ELF-1 (cell line): ENCODE measurements around the gene UBE2R2.

ENCODE experiments used
- DNase-seq: peaks from one replicate; pipeline ENCODE4 v3.0.0-alpha.2; 2016; ENCODE audit warnings: low read depth, low spot score

The UBE2R2 gene

DNA sequence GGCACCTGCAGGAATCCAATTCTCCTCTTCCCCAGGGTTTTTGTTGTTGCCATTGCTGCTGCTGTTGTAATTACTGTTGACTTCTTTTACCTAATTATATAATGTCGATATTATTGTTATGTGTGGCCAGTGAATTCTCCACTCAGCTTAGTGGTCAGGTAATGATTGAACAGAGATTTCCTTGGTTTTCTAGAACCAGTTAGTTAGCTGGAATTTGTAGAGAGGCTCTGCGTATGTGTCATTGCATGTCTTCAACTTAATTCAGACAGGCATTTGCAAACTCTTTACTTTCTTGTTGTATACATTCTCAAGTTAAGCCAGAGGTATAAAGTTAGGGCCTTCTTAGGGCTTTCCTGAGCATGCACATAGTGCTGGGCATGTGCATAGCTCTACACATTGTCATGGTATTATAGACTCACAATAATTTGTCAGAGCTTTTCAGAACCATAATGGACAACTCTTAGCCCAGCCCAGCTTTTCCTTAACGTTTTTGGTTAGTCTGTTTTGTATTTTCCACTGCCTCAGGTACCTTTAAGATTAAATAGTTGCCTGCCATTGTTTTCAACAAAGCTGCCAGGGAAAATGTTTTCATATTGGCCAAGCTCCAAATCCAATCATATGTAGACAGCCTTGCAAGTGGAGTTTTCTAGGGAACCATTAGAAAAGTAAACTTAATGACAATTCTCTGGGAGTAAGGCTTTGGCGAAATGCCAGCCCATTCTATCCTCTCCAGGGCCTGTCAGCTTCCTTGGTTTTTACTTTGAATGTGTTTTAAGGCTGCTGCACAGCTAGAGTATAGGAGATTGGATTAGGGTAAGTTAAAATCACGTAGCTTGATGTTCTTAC is 68.1 kb downstream of the UBE2R2 start:
- DNase-seq = no peak

DNA sequence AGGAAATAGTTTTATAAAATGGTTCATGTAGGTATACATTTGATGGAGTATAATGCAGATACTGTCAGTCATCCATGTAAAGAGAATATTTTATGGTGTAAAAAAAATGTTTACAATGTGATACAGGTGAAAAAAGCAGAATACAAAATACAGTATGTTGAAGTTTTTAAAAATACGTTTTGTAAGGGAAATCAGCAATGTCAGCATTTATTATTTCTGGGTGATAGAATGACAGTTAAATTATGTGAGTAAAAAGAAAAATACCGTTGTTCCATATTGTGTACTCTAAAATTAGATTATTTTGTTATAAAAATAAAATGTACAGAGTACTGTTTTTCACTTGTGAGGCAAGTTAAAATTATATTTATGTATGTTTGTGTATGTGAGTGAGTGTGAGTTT is 69.0 kb downstream of the UBE2R2 start:
- DNase-seq = no peak

DNA sequence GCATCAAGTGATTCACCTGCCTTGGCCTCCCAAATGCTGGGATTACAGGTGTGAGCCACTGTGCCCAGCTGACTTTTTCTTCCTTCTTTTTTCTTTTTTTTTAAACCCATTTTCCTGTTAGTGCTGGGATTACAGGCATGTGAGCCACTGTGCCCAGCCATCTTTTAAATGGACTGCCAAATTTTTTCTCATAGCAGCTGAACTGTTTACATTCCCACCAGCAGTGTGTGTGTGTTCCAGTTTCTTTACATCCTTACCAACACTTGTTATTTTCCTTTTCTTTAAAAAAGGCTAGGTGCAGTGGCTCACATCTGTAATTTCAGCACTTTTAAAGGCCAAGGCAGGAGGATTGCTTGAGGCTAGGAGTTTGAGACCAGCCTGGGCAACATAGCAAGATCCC is 76.9 kb downstream of the UBE2R2 start:
- no peak for DNase-seq

DNA sequence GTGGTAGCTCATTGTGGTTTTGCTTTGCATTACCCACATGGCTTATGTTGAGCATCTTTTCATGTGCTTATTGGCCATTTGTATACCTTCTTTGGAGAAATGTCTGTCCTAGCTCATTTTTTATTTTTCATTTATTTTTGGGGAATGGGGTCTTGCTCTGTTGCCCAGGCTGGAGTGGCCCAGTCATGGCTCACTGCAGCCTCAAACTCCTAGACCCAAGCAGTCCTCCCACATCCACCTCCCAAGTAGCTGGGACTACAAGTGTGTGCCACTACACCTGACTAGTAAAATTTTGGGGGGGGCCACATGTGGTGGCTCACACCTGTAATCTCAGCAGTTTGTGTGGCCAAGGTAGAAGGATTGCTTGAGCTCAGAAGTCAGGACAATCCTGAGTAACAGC is 77.4 kb downstream of the UBE2R2 start:
- DNase-seq = no peak

DNA sequence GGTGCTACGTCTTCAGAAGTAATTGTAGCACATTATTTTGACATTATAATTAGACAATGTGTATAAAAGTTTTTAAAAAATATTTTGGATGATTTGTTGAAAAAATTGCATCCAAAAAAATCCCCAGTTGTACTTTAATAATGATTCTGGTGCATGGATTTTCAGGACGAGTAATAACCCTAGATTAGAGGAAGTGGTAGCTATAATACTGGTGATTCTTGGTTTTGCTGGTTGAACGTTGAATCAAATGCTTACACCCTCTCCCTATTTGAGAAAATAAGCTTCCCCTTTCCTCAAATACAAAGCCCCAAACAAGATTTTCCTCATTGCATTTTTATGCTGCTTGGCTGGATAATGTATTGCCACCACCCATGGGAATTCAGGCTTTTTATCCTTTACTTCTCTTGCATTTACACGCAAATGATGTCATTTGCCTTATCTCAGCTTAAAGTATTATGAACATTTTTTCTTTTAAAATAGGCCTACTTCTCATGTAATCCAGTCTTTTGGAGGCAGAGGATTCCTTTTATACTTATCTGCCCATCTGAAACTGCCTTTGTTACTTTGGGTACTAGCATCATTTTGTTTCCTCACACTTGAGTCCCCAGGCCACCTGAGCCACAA is 86.3 kb downstream of the UBE2R2 start:
- no peak for DNase-seq

DNA sequence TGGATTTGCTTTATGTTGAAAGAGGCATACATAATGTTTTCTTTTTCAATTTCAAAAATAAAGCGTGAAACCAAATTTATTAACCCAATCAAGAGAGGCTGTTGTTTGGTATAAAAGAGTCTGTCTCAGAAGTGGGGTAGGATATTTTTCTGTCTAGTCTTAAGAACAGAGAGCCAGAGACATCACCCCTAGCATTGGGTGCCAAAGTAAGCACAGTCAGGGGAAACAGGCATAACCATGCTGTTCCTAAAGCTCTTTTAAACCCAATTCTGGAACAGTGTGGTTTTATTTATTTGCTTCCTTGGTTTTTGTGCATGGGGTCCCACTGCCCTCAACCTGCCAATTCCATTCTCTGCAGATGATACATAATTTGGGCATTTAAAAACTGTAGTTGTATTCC is 88.2 kb downstream of the UBE2R2 start:
- no peak for DNase-seq

DNA sequence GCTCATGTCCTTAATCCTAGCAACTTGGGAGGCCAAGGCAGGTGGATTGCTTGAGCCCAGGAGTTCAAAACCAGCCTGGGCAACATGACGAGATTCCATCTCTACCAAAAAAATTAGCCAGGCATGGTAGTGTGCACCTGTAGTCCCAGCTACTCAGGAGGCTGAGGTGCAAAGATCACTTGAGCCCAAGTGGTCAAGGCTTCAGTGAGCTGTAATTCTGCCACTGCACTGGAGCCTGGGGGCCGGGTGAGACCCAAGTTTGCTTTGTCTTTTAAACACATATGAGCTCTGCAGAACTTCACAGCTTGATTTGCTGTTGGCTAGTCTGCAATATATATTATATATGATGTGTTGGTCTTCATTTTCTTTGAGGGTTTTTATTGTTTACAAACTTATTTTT is 89.8 kb downstream of the UBE2R2 start:
- DNase-seq = no peak

DNA sequence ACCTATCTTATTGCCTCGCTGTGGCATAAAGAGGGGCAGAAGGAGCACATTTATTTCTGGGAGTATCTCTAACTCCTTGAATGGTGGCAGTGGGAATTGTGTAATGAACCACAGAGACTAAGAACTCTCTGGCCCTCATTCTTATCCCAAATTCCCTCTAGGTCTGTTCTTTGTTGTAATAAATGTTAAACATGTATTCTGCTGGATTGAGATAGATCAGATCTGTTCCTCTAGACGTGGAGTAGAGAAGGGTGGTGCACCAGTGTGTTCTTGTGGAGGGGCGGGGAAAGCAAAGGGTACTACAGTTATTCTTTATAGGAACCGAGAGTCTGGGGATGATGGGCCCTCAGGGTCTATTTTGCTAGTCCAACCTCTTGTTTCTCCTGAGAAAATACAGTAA is 90.4 kb downstream of the UBE2R2 start:
- no peak for DNase-seq

DNA sequence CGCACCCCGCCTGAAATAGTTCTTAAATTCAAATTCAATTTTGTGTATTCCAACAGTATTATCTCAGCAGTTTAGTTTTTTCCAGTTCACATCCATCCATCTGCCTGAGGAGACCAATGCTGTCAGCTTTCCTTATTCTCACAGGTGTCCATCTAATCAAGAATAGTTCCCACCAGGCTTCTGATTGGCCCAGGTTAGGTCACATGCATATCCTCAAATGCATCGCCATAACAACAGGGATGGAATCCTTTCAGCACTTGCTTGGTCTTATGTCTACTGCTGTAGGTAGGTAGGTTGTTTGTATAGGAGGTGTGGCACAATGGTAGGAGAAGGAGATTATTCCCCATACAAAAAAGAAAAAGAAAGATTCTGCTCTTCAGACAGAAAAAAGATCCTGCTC is 91.2 kb downstream of the UBE2R2 start:
- no peak for DNase-seq

DNA sequence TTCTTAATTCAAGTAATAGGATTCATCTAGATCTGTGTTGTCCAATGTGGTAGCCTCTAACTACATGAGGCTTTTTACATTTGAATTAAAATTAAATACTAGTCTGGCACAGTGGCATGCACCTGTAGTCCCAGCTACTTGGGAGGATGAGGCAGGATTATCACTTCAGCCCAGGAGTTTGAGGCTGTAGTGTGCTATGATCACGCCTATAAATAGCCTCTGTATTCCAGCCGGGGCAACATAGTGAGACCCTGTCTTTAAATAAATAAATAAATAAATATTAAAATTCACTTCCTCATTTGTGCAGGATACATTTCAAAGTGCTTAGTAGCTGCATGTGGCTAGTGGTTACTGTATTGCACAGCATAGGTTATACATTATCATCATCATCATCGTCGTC is 91.8 kb downstream of the UBE2R2 start:
- DNase-seq = no peak

DNA sequence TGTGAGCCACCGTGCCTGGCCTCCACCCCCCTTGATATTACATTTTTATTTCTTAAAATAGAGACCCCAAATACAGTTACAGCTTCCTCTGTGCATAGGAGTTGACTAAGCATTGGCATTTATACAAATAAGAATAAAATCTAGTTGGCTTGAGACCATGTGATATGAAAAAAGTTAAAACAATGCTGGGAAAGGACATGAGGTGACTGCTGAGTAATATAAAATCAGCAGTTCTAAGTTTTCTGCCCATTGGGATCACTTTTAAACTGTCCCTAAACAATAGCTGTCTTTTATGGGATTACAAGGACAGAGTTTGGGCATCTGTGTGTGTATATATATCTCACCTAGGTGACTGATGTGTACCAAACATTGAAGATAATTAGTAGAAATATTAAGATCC is 96.6 kb downstream of the UBE2R2 start:
- DNase-seq = no peak

DNA sequence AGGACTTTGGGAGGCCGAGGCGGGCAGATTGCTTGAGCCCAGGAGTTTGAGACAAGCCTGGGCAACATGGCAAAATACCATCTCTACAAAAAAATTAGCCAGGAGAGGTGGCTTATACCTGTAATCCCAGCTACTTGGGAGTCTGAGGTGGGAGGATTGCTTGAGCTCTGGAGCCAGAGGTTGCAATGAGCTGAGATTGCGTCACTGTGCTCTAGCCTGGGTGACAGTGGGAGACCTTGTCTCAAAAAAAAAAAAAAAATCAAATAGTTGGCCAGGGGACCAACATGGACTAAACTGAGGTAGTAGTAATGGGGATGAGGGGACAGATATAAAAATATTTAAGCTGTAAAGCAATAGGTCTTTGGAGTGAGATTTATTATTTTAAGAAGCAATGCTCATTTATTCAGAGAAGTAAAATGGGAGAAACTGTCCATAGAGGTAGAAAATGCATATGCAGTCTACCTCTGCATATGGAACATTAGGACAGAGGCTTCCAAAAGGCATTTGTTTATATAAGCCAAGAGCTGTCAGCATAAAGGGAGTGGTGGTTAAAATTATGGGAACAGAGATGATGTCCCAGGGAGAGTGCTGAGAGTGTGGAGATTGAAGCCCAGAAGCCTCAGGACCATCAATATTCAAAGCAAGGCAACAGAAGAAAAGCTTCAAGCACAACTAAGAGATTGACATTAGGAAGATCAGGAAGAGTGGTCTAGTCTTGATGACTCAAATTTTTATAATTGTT is 98.1 kb downstream of the UBE2R2 start:
- DNase-seq = no peak

DNA sequence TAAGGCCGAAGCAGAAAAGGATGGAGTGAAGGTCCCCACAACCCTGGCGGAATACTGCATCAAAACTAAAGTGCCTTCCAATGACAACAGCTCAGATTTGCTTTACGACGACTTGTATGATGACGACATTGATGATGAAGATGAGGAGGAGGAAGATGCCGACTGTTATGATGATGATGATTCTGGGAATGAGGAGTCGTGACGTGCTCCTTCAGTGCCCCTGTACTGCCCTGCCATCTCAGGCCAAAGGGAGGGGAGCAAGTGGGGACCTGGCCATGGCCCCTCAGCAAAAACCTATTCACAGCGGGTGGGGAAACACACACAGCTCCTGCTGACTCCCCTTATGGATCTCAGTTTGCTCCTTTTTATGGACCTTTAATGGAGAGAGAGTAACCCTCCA is 100.1 kb downstream of the UBE2R2 start:
- DNase-seq = no peak

DNA sequence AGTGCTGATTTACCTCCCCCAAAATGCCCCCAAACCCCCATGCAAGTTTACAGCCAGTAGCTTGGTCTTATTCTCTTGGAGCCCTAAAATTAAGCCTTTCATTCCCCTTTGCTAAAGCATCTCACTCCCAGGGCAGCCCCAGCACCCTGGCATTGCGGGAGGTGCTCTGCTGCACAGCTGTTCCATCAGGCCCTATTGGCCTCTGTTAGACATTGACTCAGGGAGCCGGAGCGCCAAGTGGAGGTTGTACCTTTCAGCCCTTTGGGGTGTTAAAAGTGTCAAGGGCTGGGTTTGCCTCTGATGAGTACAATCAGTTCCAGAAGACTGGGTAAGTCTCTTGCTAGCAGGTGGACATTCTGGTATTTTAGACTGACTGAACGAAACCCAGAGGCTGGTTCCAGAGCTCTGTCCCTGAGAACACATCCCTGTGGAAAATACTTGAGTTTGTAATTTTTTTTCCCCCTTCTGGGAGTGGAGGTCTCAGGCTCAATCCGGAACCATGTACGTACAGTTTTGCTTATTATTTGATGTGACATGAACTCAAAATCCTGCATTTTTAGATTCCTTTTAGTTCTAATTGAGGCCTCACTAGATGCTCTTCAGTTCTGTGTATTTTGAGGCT is 102.4 kb downstream of the UBE2R2 start:
- no peak for DNase-seq

DNA sequence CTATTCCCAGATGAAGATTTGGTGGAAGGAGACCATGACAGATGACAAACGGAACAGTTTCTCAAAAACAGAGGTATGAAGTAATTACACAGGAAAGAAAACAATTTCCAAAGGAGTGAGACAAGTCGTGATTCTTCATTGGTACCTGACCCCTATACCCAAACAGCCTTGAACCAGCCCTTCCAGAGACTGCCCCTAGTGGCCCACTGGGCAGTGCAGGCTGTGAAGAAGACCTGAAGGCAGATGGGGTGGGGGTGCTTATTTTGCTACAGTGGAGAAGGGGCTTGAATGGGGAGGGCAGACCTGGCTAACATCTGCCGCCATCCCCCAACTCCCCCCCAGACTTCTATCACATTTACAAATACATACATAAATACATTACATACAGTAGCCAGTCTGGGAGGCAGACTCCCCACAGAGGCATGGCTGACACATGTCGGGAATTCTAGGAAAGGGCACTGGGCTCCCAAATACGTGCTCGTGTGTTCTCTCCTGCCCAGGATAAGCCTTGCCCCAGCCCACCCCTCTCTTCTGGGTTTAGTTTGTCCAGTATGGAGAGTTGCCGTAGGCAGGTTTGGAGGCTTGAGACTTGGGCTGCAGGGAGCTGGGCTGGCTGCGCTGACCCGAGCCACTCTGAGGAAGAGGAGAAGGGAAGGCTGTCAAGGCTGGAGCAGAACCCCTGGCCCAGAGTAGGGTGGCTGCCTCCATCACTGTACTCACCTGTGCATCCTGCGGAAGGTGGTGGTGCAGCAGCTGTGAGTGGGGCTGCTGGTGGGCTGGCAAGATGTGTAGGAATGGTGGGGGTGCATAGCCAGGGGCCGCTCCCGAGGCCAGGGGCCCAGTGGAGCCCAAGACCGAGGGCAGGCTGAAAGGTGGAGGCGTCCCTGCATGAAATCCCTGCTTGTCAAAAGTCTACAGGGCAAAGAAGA is 105.3 kb downstream of the UBE2R2 start:
- peak; percentile 46 for DNase-seq

DNA sequence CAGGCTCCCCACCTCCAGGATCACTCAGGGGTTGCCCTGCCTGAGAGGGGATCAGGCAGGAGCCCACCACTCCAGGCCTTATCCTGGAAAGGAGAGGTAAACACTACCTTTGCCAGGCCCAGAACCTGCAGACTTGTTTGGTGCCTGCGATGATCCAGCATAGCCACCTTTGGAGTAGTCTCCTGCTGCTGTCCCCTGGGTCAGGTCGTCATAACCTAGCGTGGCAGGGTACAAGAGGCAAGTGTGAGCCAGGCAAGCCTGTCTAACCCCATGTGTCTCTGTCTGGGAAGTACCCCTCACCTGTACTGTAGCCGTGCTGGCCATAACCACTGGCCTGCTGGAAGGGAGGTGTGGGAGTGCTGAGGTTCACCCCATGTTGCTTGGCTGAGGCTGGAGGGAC is 106.1 kb downstream of the UBE2R2 start:
- DNase-seq = no peak

DNA sequence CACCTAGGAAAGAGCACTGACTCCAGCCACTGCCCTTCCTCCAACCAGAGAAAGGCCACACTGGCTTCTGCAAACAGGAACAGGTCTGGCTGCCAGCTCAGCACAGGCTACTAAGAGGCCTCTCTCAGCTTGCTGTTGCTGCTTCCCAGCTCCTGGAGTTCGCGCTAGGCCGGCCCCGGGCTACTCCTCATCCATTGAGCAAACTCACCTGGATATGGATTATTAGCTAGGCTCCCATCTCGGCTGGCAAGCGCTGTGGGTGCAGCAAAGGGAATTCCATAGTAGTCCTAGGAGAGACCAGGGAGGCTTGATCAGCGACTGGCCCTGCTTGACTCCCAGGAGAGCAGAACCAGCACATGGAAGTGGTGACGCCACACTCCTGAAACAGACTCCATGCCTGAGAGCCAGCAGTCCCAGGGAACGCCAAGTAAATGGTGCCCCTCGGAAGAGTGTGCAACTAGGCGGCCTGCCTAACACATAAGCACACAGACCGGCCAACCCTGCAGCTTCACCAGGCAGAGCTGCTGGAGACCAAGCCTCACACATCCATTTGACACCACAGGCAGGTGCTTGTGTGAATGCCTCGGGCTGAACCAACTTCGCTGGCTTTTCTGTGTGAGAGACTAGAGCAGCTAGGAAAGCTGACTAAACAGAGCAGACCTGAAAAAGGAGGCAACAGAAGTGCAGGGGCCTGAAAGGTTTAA is 107.2 kb downstream of the UBE2R2 start:
- no peak for DNase-seq

DNA sequence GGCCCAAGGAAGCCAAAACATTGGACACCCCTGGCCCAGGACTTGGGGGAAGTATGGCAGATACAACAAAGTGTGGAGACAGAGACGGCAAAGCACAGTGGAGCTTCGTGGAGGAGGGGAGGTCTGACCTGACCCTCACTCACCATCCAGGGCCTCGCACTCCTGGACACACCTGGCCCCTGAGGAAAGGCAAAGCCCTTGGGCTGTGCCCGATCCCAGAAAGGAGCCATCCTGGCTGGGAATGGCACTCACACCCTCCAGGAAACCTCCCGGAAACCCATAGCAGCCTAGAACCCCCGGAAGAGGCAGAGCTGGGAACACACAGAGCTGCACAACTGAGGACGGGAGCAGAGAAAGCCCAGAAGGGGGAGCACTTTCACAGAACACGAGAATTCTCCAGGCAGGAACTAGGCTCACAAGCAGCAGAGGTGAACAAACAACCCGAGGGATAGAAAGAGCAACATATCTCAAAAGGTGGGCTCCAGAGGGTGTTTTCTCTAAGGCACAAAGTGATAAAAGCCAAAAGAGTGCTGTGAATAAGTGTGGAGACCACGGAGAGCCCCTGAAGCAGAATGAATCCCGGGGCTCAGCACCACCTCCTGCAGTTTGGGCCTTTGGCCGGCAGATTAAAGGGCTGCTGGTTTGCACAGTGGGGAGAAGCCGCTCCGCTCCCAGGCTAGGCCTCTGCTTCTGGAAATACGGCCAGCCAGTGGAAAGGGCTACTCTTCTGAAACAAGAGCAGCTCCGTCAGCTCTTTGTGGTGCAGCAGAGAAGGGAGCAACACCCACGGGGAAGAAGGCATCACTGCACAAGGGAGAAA is 108.2 kb downstream of the UBE2R2 start:
- peak; percentile 78 for DNase-seq

DNA sequence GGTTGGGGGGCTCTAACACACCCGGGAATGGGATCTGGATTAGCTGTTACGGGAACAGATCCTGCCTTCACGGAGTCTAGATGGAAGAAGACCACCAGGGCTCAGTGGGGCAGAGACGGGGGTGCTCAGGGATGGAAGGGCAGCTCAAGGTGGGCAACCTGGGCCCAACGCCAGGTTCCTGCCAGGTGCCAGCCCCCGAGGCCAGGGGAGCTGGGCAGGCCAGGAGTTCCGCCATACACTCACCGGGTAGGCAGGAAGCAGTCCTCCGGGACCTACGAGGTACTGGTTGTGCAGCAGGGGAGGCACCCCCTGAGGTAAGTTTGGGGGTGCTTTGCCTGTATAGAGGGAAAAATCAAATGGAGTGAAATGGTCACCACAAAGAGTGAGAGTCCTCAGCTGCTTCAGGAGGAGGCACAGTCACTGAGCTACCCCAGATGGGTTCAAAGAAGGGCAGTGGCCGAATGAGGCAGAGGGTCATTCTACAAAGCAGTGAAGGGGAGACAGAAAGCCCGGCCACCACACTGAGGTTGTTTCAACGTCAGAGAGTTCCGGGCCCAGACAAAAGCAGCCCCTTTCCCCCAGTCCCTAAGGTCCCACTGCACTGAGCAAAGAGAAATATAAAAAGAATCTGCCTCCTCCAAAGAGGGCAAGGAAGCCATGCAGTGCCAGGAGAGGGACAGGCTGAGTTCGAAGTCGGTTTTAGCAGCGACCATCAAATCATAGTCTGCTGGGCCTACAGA is 110.0 kb downstream of the UBE2R2 start:
- DNase-seq = no peak
